ENCODE results near the gene GLDC.

- TF ChIP-seq CTCF (IDR thresholded peaks at IDR 0.05; ENCODE audit: insufficient read depth, low read length, poor library complexity, severe bottlenecking) (no peak), EZH2phosphoT487 (conservative IDR thresholded peaks at IDR 0.05; ENCODE audit: low read length) (no peak)
Measured at GRCh38 chr9:6576987-6577386, 68.5 kb downstream of the GLDC start.

All from SU-DHL-6 (cell line).